Fibroblast of pulmonary artery (primary cell): ENCODE results near the gene FAM200A.

Experiments used
- DNase-seq: peaks from one replicate; pipeline ENCODE4 v3.0.0-alpha.2; 2010; ENCODE audit warnings: low read depth
- H3K4me3 ChIP-seq: replicated peaks from 2 replicates; pipeline ENCODE4 v1.5.1; 2011; ENCODE audit warnings: low read depth, mild to moderate bottlenecking, control low read depth, low read length, moderate library complexity
- CTCF ChIP-seq: IDR thresholded peaks from 2 replicates; pipeline ENCODE4 v1.5.1; 2011; ENCODE audit warnings: mild to moderate bottlenecking, control low read depth, low read length, inconsistent platforms; ENCODE audit errors: missing control alignments

FAM200A gene

GRCh38 chr7:99500637-99501009 lies 51.3 kb downstream of the FAM200A start:
- no peak for DNase-seq
- no peak for TF ChIP-seq CTCF
- H3K4me3 ChIP-seq: peak overlapping the region; percentile 99

- TF ChIP-seq CTCF: no peak
- DNase-seq: peak; percentile 94
- peak within 1 kb of the TSS; percentile 99 for H3K4me3 ChIP-seq
Observed at GRCh38 chr7:99499721-99500636, 51.9 kb downstream of the FAM200A start, which contains the start of gene ZNF394. TSS of gene ZNF394 (minus strand) at chr7:99500281. CDS start at chr7:99500093, 188 bp downstream.

- H3K4me3 ChIP-seq: peak overlapping the region; percentile 99
- no peak for TF ChIP-seq CTCF
- no peak for DNase-seq
Observed at GRCh38 chr7:99499371-99499720, 52.6 kb downstream of the FAM200A start.

DNA sequence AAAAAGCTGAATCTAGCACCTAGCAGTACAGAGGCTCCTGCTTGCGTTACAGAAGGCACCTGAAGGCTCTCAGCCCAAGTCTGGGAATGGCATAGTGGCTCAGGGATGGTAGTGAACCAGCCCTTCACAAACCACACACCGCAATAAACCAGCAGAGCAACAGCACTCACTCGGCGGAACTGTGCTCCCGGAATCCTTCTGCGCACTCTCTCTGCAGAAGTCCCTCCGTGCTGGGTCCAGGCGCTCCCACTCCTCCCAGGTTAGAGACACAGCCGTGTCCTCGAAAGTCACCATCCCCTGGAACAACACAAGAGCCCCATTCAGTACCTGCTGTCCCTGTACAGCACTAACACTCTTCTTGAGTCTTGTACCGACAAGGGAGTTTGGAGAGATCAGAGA lies 53.4 kb downstream of the FAM200A start:
- TF ChIP-seq CTCF: no peak
- peak overlapping the region; percentile 99 for H3K4me3 ChIP-seq
- DNase-seq: no peak

DNA sequence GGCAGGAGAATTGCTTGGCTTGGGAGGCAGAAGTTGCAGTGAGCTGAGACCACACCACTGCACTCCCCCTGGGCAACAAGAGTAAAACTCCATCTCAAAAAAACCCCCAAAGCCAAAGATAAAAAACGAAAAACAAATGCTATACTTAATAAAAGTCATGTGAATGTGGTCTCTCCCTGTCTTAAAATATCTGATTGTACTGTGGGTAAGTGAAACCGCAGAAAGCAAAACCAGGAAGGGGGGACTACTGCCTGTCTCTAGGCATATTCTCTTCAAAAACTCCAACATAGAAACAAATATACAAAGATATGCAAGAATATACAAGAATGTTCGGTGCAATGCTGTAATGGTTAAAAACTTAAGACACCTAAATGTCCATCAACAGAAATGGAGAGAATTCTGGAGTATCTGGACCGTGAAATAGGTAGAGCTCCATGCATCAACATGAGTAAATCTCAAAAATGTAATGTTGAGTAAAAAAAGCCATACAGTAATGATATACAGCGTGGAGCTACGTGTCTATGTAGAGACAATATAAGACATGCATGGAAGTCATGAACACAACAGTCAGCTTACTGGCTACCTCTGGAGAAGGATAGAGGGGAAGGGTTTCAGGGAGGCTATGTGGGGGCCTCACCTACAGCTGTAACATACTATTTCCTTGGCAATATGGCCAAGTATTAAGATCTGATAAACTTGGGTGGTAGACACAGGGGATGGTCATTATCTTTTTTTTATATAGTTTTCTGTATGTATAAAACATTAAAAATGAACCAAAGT lies 54.0 kb downstream of the FAM200A start:
- no peak for DNase-seq
- no peak for TF ChIP-seq CTCF
- H3K4me3 ChIP-seq: peak overlapping the region; percentile 99
